PC-3 (cell line): Measurements from ENCODE around the gene IQGAP1. TPM values are rescaled to one million over a fixed set of nuclear protein-coding genes. Genes with fewer than 3 reads are reported as not detected.

Experiments
- ATAC-seq: fragments of 200-7000 bp; cut with Tn5 transposase; 2 replicates; pipeline ENCODE4 v1.9.1; 2020; ENCODE audit warnings: mild to moderate bottlenecking, moderate library complexity
- BruUV-seq: library from RNA; stranded (reverse); fragments of 400-500 nt; replicated peaks from 2 replicates; lab custom pipeline; 2021; lab: Mats Ljungman, UMichigan
- CTCF ChIA-PET: fragments of 300-600 bp; sonication (Branson Sonifier 250); formaldehyde crosslinking; loops from one replicate; lab custom pipeline; 2022; ENCODE audit warnings: antibody characterized with exemption; lab: Charles Lee
- POLR2A ChIA-PET: fragments of 300-600 bp; sonication (Branson Sonifier 250); formaldehyde crosslinking; loops from one replicate; lab custom pipeline; 2022; ENCODE audit warnings: antibody characterized with exemption; ENCODE audit not compliant: unreplicated experiment; lab: Charles Lee
- DNase-seq: peaks from one replicate; pipeline ENCODE4 v3.0.0-alpha.2; 2015
- H2AFZ ChIP-seq: fragments of 300-600 bp; sonication (generic); 2 replicates; pipeline ENCODE4 v1.6.0; 2016; ENCODE audit warnings: antibody characterized with exemption, low read length
- H3F3A ChIP-seq: fragments of 300-600 bp; sonication (generic); one replicate; pipeline ENCODE4 v1.6.0; 2017; ENCODE audit warnings: antibody characterized with exemption, low read length, control low read depth, mild to moderate bottlenecking; ENCODE audit not compliant: unreplicated experiment
- H3K27ac ChIP-seq: fragments of 300-600 bp; sonication (generic); 2 replicates; pipeline ENCODE4 v1.5.1; 2016; ENCODE audit warnings: mild to moderate bottlenecking, low read length
- H3K27me3 ChIP-seq: fragments of 300-600 bp; sonication (generic); 2 replicates; pipeline ENCODE4 v1.6.1; 2016; ENCODE audit warnings: low read length, mixed read lengths
- H3K36me3 ChIP-seq: fragments of 300-600 bp; sonication (generic); 2 replicates; pipeline ENCODE4 v1.6.1; 2016; ENCODE audit warnings: low read depth, mixed run types, low read length, mixed read lengths
- H3K4me1 ChIP-seq: fragments of 300-600 bp; sonication (generic); 2 replicates; pipeline ENCODE4 v1.5.1; 2016; ENCODE audit warnings: low read length; ENCODE audit not compliant: insufficient read depth
- H3K4me2 ChIP-seq: fragments of 300-600 bp; sonication (generic); 2 replicates; pipeline ENCODE4 v1.6.0; 2016; ENCODE audit warnings: low read length
- H3K4me3 ChIP-seq: fragments of 300-600 bp; sonication (generic); 2 replicates; pipeline ENCODE4 v1.5.1; 2016; ENCODE audit warnings: mild to moderate bottlenecking, low read length, mixed read lengths
- H3K79me2 ChIP-seq: fragments of 300-600 bp; sonication (generic); 2 replicates; pipeline ENCODE4 v1.6.1; 2017; ENCODE audit warnings: low read length, mixed read lengths
- H3K9ac ChIP-seq: fragments of 300-600 bp; sonication (generic); 2 replicates; pipeline ENCODE4 v1.6.0; 2016; ENCODE audit warnings: mild to moderate bottlenecking, low read length
- H3K9me2 ChIP-seq: fragments of 300-600 bp; sonication (generic); replicated peaks from 2 replicates; pipeline ENCODE4 v1.6.1; 2016; ENCODE audit warnings: mixed run types, low read length, mixed read lengths
- H3K9me3 ChIP-seq: fragments of 300-600 bp; sonication (generic); 2 replicates; pipeline ENCODE4 v1.6.1; 2016; ENCODE audit warnings: low read length, mixed read lengths
- H4K20me1 ChIP-seq: fragments of 300-600 bp; sonication (generic); 2 replicates; pipeline ENCODE4 v1.6.1; 2016; ENCODE audit warnings: low read length, mixed read lengths
- EZH2 ChIP-seq: fragments of 300-600 bp; sonication (generic); IDR thresholded peaks from one replicate; pipeline ENCODE4 v1.6.1; 2017; ENCODE audit warnings: antibody characterized with exemption, mild to moderate bottlenecking, low read length; ENCODE audit not compliant: unreplicated experiment
- EZH2phosphoT487 ChIP-seq: fragments of 300-600 bp; sonication (generic); IDR thresholded peaks from 2 replicates; pipeline ENCODE4 v1.6.1; 2018; ENCODE audit warnings: mild to moderate bottlenecking, antibody characterized with exemption, low read length, borderline replicate concordance
- intact Hi-C: fragments of 100-400 bp; cut with micrococcal nuclease; formaldehyde crosslinking; loops from 2 replicates; pipeline ENCODE4 v1.9.0; 2023
- total RNA-seq: library from RNA; depleted of rRNA; stranded (reverse); fragments of >200 nt; gene quantifications from 2 replicates; pipeline ENCODE4 v1.2.3, GENCODE V29; 2014; rRNA removed
- TF ChIP-seq, protein P1 (sequence below): fragments of 300-600 bp; sonication (generic); conservative IDR thresholded peaks from 2 replicates; pipeline ENCODE4 v1.5.1; 2017; ENCODE audit warnings: antibody characterized with exemption, low read depth, mild to moderate bottlenecking, low read length

The IQGAP1 gene
- total RNA-seq, 1 experiment from 2014 or later, result 139 TPM

DNA sequence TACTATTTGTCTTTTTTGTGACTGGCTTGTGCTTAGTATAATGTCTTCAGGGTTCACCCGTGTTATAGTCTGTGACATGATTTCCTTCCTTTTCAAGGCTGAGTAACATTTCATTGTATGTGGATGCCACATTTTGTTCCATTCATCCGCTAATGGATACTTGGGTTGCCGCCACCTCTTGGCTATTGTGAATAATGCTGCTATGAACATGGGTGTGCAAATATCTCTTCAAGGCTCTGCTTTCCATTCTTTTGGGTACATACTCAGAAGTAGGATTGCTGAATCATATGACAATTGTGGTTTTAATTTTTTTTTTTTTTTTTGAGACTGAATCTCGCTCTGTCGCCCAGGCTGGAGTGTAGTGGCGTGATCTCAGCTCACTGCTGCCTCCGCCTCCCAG is 157.1 kb downstream of the IQGAP1 start:
- Histone ChIP-seq H3K9me2 (no peaks in the 10 kb centered on the region), H4K20me1 (no peaks in the 10 kb centered on the region), H3K27ac (no peak overlapping the region), H2AFZ (no peak overlapping the region), H3K4me3 (no peak overlapping the region), H3K27me3 (no peaks in the 10 kb centered on the region), H3K79me2 (no peaks in the 10 kb centered on the region), H3K36me3 (no peaks in the 10 kb centered on the region), H3K9ac (no peak overlapping the region), H3F3A (no peaks in the 10 kb centered on the region), H3K4me1 (no peaks in the 10 kb centered on the region), H3K4me2 (no peak overlapping the region), H3K9me3 (no peaks in the 10 kb centered on the region)
- no peak for ATAC-seq
- ChIA-PET CTCF (no interaction called here), POLR2A (no interaction called here)
- peak; percentile 18 for DNase-seq
- no peak for TF ChIP-seq EZH2phosphoT487
- TF ChIP-seq, protein P1, sequence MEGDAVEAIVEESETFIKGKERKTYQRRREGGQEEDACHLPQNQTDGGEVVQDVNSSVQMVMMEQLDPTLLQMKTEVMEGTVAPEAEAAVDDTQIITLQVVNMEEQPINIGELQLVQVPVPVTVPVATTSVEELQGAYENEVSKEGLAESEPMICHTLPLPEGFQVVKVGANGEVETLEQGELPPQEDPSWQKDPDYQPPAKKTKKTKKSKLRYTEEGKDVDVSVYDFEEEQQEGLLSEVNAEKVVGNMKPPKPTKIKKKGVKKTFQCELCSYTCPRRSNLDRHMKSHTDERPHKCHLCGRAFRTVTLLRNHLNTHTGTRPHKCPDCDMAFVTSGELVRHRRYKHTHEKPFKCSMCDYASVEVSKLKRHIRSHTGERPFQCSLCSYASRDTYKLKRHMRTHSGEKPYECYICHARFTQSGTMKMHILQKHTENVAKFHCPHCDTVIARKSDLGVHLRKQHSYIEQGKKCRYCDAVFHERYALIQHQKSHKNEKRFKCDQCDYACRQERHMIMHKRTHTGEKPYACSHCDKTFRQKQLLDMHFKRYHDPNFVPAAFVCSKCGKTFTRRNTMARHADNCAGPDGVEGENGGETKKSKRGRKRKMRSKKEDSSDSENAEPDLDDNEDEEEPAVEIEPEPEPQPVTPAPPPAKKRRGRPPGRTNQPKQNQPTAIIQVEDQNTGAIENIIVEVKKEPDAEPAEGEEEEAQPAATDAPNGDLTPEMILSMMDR, result peak; percentile 39
- no peak for TF ChIP-seq EZH2
- BruUV-seq, result no TSS peak
- intact Hi-C loops, result no loop called here

DNA sequence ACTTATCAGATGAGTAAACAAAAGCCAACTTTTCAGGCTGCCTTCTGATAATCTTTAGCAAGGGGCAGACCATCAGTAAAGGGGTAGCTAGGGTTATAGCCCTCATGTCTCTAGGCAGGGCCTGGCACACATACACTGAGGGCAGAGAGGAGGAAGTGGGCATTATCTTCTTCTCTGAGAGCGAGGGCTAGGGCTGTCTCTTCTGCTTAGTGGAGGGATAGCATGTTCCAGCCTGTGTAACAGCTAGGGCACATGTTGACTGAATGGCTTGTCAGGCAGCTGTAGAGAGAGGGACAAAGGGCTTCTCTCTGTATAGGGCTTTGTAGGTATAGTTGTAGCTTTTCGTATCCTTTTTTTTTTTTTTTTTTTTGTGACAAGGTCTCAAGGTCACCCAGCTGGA is 159.5 kb downstream of the IQGAP1 start:
- H3K27me3 ChIP-seq, result no peaks in the 10 kb centered on the region
- no peaks in the 10 kb centered on the region for H3K4me1 ChIP-seq
- no peaks in the 10 kb centered on the region for H3F3A ChIP-seq
- no peak overlapping the region for H3K9ac ChIP-seq
- no peak overlapping the region for H2AFZ ChIP-seq
- DNase-seq (no peak), ATAC-seq (no peak)
- no TSS peak for BruUV-seq
- no peaks in the 10 kb centered on the region for H4K20me1 ChIP-seq
- H3K79me2 ChIP-seq, result no peaks in the 10 kb centered on the region
- ChIA-PET CTCF (no interaction called here), POLR2A (no interaction called here)
- H3K9me2 ChIP-seq, result no peaks in the 10 kb centered on the region
- no peak overlapping the region for H3K4me3 ChIP-seq
- H3K27ac ChIP-seq, result no peak overlapping the region
- no peaks in the 10 kb centered on the region for H3K36me3 ChIP-seq
- no peaks in the 10 kb centered on the region for H3K9me3 ChIP-seq
- TF ChIP-seq, protein P1, result no peak
- TF ChIP-seq EZH2 (no peak), EZH2phosphoT487 (no peak)
- intact Hi-C loops, result no loop called here
- H3K4me2 ChIP-seq, result no peak overlapping the region

DNA sequence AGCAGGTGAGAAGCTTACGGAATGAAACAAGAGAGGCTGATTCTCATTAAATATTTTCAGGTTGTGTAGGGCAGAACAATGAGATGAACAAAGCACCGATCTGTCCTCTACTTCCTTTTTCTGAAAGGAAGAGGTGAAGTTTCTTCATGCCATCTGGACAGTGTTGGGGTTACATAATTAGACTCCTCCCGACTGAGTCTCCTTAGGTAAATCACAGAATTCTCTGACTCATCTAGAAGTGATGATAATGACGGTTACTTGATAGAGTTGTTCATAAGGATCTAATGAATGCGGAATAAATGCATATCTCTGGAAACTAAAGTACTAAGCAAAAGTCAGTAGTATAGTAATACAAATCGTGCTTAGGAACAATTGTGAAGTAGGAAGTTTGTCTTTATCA is 162.9 kb downstream of the IQGAP1 start:
- Histone ChIP-seq H3K9me2 (no peaks in the 10 kb centered on the region), H3K27ac (no peak overlapping the region), H3K4me1 (no peaks in the 10 kb centered on the region), H3K36me3 (no peaks in the 10 kb centered on the region), H3K79me2 (no peaks in the 10 kb centered on the region), H2AFZ (no peak overlapping the region), H3K4me2 (no peak overlapping the region), H3K4me3 (no peak overlapping the region), H4K20me1 (no peaks in the 10 kb centered on the region), H3K9me3 (no peaks in the 10 kb centered on the region), H3F3A (no peaks in the 10 kb centered on the region), H3K27me3 (no peaks in the 10 kb centered on the region), H3K9ac (no peak overlapping the region)
- CTCF ChIA-PET, result no interaction called here
- intact Hi-C loops, result no loop called here
- ATAC-seq (no peak), DNase-seq (no peak)
- BruUV-seq, result no TSS peak
- POLR2A ChIA-PET, result no interaction called here
- TF ChIP-seq EZH2, result no peak
- TF ChIP-seq, protein P1, result no peak
- TF ChIP-seq EZH2phosphoT487, result no peak

Other genes with a start within 250 kb of the IQGAP1 start
- 114 and 175 TPM in 2 replicates for gene SEMA4B, start 186.9 kb upstream of the IQGAP1 start, total RNA-seq
- gene CIB1, start 154.3 kb upstream of the IQGAP1 start, total RNA-seq, result 83.7 and 85.8 TPM in 2 replicates
- gene GDPGP1, start 154.0 kb upstream of the IQGAP1 start, total RNA-seq, result 6.6 and 11.0 TPM in 2 replicates
- gene TTLL13, start 138.7 kb upstream of the IQGAP1 start, total RNA-seq, result not detected in 2 replicates
- gene NGRN, start 122.6 kb upstream of the IQGAP1 start, total RNA-seq, result 99.3 and 114 TPM in 2 replicates
- gene ZNF774, start 36.0 kb upstream of the IQGAP1 start, total RNA-seq, result 1.1 and 1.9 TPM in 2 replicates
- gene CRTC3, start 141.7 kb downstream of the IQGAP1 start, total RNA-seq, result 12.4 and 18.8 TPM in 2 replicates